GM21381 (cell line): Measurements from ENCODE around the gene CAV3.

Source experiments
- ATAC-seq: cut with Tn5 transposase; IDR thresholded peaks from one replicate; pipeline ENCODE4 v1.9.1; 2021; ENCODE audit warnings: mild to moderate bottlenecking, moderate library complexity; ENCODE audit not compliant: unreplicated experiment

Gene CAV3

DNA sequence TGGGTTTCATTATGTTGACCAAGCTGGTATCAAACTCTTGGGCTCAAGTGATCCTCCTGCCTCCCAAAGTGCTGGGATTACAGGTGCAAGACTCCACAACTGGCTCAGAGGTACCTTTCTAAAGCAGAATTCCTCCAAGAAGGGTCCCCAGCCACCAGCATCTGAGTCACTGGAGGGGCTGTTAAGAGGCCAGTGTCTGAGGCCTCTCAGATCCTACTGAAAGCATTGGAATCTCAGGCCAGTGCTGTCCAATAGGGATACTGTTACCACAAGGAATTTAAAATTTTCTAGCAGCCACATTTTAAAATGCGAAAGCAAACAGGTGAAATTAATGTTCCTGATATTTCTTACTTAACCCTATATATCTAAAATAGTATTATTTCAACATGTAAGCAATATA is 1.3 kb downstream of the CAV3 start:
- no peak for ATAC-seq

DNA sequence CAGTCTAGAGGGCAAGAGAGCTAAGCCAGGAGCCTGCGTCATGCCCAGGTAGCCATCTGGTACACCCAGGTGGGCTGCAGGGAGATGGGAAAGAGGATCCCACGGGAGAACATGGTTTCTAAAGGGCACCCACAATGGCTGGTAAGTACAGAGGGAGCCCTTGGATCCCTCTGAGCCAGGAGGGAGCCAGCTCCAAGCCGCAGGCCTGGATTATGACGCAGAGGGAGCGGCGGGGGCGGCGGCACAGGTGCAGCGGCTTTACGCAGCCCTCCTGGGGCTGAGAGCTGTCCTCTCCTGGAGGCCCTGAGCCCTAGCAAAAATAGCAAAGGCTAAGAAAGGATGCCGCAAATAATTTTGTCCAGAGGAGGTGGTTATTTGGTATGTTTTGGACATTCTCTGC is 2.8 kb downstream of the CAV3 start:
- no peak for ATAC-seq

DNA sequence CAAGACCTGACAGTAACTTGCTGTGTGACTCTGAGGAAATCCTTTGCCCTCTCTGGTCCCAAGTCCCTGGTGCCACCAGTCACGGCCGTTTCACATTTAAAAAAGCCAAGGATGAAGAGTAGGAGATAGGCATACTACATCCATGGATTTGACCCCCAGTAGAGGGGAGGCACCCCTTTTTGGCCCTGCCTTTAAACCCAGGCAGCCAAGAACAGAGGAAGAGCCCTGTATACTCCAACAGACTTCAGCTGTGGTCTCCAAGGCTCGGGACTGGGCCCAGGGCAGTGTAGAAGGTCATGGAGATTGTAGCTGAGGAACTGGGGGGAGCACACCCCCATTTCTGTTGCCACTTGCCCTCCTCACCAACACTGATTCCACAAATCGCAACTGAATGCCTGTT is 3.7 kb downstream of the CAV3 start:
- no peak for ATAC-seq

DNA sequence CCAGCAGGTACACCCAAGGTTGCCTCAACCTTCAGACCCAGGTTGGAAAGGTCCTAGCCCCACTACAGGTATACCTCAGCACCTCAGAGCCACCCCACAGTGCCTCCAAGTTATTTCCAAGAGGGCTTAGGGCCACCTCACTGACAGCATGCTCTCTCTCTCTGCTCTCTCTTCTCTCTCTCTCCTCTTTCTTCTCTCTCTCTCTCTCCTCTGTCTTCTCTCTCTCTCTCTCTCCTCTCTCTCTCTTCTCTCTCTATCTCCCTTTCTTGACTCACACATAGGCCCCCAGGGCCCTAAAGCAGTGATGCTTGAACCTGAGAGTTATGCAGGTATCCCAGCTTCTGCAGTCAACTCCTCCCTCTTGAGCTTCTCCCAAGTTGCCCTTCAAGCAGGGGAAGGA is 4.2 kb downstream of the CAV3 start:
- ATAC-seq = no peak

DNA sequence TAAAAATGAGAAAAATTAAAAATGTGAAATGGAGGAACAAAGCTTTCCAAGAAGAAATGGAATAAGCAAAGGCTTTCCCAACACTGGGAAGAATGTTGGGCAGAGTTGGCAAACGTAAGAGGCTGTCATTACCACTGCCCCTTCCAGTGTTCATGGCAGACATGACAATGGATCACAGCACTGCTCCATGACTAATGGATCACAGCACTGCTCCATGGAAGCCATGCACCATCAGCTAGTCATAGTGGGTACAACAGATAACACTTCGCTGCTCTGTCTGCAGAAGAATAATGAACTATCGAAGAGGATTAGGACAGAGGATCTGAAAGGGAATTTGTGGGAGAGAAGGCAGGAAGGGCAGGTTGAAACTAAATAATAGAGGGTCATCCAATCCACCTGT is 5.0 kb downstream of the CAV3 start:
- ATAC-seq = no peak

DNA sequence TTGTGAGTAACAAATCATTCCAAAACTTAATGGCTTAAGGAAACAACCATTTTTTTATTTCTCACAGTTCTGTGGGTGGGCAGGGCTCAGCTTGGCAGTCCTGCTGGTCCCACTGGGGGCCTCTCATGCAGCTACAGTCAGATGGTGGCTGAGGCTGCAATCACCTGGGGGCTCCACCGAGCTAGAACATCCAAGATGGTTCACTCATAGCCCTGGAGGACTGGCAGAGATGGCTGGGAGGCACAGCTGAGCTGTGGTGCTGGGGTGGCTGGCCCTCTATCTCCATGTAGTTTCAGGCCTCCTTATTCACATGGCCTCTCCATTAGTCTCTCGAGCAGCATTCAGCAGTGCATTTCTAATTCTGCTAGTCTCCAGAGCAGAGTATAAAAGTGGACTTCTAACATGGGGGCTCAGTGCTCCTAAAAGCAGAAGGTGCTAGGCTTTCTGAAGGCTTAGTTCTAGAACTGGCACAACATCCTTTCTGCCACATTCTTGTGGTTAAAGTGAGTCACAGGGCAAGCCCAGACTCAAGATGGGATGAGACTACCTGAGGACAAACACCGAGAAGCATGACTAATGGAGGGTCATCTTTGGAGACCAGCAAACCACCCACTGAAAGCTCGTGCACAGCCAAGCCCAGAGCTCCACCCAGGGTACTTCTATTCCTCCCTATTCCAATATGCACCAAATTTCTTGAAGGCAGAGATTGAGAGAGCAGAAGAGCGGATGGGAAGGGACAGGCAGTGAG is 6.3 kb downstream of the CAV3 start:
- no peak for ATAC-seq

DNA sequence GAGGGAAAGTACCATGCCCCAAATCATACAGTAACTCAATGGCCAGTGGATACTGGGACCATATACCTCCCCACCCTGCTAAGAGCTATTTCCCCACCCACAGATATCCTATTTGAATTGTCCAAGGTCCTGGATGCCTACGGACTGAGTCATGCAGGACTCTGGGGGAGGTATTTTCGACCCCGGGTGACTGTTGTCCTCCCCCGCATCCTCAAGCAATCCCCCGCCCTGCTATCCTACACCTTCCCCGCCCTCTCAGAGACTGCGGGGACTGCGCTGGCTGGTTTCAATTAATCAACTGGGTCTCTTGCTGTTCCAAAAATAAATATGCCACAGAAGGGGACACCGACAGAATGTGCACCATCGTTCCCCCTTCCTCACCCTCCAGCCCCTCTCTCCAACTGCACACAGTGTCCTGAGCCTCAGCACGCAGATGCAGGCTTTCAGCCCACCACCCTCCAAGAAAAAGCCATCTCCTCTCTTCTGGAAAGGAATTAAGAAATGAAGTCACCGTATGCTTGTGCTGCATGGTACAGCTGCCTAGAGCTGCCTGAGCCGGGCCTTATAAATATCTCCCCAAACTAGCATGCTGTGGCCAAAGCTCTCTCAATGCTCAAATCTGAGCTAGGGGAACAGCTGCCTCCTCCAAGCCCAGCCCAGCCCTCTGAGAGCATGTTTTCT is 8.1 kb downstream of the CAV3 start:
- no peak for ATAC-seq

DNA sequence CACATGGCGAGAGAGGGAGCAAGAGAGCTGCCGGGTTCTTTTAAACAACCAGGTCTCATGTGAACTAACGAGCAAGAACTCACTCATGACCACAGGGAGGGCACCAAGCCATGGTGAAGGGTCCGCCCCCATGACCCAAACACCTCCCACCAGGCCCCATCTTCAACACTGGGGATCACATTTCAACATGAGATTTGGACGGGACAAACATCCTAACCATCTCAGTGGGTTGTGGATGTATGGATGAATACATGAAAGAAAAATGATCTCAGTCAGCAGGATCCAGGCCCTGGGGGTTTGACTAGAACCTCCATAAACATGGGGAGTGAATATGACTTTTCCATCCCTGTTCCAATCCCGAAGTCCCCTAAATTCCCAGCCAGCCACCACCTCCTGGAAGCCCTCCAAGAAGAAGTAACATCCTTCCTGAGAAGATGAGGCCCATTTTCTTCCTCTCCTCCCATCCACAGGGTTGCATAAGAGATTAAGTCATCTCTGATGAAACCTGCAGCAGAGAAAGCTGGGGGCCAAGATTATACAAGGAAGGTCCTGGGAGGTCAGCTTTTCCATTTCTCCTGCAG is 9.5 kb downstream of the CAV3 start:
- ATAC-seq = no peak

DNA sequence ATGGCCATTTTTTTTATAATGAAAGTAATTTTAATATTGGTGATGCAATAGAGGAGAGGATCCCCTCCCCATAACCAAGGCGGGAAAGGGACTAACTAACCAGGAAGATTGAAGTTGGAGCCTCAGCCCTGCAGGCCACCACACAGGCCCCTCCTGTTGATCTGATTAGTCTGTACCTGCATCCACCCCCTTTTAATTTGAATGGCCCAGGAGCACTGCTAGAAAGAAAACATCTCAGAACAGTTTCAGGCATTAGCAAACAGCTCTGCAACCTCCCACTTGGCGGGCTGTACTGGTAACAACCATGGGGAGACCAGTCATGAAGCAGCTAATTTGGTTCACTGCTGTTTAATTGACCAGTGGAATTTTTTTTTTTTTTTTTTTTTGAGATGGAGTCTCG is 10.3 kb downstream of the CAV3 start:
- ATAC-seq = no peak

DNA sequence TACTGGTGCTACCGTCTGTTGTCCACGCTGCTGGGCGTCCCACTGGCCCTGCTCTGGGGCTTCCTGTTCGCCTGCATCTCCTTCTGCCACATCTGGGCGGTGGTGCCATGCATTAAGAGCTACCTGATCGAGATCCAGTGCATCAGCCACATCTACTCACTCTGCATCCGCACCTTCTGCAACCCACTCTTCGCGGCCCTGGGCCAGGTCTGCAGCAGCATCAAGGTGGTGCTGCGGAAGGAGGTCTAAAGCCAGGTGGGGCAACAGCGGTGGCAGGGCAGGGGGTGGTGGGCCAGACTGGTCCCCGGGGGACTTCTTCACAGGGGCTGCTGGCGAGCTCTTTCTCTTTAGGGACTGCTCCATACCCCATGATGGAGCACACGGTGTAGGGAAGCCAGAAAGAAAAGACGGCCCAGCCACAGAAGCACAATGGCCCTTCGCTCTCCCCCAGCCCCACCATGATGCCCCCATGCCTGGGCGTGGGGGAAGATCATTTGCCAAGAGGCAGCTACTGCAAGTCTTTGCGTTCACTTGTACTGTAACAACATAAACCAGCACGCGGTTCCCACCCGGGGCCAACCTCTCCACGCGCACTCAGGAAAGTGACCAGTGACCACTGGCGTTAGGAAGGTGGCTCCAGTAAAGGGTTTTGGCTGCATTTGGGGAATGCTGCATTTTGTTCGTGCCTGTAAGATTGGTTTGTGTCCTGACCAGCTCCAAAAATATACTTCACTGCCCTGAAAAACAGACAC is 12.2 kb downstream of the CAV3 start:
- ATAC-seq = no peak

DNA sequence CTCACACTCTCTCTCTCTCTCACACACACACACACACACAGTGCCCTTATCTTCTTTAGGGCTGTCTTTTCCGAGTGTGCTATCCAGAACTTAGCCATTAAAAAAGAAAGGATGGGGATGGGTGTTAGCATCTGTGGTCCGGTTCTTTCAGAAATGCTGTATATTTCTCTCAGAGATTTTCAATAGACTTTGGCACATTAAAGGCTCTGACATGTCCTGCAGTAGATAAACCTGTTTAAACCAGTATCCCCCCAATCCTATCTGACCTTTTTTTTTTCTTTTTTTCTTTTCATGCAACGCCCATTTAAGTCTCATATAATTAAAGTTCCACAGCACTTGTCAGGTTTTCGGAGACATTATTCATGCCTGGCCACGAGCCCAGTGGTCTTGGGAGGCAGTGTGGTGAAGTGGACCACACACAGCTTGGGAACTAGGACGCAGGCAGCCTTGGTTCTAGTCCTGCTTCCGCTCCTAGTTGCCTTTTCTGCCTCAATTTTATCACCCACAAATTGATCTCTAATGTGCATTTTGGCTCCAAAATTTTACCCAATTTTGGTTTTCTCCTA is 13.3 kb downstream of the CAV3 start:
- no peak for ATAC-seq

DNA sequence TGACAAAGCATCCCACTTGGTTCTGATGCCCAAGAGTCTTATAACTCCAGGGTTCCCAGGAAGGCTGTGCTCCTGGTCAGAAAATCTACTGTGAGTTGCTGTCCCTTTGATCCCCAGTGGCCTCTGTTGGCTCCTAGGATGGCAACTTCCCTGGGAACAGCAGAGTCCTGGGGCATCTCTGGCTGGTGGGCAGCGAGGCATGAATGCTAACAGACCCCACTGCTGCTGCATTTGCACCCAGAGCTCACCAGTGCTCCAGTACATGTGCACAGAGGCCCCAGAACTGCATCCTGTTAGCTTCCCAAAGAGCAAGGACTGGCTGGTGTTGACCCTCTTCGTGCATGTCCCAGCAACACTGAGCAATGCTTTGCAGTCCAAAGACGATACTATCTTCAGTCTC is 15.7 kb downstream of the CAV3 start:
- ATAC-seq = no peak

DNA sequence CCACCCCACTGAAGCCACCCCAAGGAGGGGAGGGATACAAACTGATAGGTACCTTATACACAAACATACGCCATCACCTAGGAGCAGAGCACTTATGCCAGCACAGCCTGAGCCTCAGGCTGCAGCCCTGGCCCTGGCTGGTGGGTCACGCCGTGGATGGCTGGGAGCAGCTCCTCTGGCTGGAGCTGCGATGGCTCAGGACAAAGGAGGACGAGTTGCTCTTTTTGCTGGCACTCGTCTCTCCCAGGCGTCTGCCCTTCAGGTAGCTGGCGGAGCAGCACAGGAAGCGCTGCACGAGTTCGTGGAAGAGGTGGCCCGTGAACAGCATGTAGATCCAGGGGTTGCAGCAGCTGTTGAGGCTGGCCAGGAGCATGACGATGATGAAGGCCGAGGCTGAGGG is 19.2 kb downstream of the CAV3 start:
- ATAC-seq = no peak

DNA sequence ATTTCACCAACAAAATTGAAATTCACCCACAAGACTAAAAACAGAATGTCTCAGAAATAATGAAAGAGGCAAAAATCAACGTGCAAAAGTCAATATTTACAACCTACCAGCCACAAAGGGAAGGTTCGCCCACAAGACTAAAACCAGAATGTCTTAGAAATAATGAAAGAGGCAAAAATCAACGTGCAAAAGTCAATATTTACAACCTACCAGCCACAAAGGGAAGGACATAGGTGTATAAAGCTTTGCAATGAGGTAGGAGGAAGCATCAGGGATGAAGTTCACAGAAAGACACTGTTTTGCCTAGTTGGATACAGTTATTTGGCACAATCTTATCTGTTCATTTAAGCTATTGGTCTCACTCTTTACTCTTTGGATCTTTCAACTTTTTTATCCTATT is 21.5 kb downstream of the CAV3 start:
- ATAC-seq = no peak

DNA sequence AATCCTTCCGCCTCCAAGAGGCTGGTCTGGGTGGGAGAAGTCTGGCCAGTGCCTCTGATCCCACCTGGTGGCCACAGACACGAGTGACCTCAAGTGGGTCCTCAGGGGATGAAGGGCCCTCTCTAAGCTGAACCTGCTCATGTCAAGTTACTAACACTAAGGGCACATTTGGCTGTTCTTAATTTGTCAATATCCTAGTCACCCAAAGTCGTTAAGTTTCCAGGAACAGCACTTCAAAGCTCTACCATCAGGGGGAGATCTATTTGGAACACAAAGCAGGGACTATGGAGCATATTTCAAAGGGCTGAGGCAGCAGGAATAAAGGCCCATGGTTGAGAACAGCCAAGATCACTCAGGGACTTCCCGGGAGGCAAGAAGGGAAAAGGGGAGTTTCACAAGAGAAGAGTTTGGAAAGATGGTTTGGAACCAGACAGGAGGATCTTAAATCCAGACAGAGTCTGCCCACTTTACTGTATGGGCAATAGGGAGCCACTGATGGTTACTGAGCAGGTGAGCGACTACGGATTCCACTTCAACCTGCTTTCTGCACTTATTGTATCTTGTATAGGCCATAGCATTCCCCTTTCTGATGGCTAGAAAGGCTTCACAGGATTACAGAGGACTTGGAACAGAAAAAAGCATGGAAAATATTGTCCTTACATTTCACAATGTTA is 22.1 kb downstream of the CAV3 start:
- no peak for ATAC-seq

DNA sequence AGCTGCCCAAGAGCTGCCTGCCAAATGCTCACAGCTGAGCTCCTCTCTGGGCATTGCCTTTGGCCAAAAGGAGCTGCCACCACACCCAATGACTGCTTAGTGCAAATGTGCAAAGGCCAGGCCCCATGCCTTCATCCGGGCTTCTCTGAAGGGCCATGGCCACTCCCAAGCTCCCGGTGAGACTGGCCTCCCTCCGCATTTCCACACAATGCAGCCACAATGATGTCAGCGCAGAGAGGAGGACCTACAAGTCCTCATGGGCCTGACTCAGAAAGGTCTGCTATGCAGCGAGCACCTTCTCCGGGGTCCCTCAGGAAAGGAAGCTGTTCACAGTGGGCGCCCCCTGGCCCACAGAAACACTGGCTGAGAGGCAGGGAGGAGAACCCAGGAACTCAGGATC is 23.1 kb downstream of the CAV3 start:
- ATAC-seq = no peak

DNA sequence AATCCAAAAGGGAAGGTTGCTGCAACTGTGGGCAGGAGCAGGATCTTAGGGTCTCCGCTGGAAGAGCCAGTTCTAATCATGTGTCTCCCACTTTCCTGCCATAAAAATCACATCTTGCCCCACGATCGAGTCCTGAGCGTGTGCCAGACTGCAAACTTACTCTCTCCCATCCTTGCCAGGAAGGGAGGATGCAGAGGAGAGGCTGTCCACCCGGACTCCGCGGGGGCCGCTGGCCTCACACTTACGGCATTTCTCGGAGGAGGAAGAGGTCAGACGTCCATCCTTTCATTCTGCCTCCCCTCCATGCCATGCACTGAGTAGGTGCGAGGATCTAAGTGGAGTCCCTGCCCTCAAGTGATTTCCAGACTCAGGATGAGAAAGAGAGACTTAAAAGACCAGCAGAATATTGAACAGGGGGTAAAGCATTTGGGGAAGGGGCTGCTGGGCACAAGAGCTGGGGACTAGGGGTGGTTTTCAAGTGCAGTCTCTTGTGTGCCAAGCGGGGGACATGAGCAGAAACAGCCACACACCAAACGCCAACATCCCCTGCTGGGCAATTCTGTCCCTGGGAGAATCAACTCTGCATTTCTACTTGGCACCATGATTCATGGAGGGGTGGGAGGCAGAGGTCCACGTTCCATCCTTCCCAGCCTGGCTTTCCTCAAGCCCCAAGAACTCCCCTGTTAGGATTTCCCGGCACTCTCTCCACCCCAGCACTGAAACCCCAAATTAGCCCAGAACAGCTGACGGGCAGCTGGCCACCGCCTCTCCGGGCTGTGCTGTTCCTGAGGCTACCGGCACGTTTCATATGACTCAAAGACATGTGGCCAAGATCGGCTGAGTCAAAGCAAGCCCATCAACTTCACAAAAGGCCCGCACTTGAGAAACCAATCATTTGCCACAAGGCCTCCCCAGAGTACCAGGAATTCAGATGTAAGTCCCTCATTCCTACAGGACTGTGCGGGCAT is 24.2 kb downstream of the CAV3 start:
- ATAC-seq = no peak

DNA sequence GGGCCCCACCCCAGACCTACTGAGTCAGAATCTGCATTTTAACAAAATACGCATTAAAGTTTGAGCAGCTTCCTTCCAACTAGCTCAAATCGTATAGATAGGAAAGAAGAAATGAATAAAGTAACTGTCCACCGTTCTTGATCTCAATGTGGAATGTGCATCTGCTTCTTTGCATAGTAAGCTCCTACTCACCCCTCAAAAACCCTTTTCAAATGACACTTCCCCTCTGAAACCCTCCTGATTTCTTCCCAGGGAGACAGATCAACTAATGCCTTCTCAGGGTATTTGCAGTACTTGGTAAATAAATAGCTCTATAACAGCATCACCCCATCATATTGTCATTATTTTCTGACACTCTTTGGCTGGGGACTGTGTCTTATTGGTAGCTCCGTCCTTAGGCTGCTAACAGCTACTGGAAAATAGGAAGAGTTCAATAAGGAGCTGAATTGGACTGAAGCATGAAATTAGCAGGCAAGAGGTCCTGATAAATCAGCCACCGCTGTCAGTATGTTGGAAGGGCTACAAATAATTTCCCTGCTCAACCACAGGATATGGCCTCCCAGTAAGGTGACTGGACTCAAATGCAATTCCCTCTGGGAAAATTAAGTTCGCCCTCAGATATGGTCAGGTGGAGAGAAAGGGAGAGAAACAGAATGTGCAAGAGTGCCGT is 25.6 kb downstream of the CAV3 start:
- no peak for ATAC-seq

DNA sequence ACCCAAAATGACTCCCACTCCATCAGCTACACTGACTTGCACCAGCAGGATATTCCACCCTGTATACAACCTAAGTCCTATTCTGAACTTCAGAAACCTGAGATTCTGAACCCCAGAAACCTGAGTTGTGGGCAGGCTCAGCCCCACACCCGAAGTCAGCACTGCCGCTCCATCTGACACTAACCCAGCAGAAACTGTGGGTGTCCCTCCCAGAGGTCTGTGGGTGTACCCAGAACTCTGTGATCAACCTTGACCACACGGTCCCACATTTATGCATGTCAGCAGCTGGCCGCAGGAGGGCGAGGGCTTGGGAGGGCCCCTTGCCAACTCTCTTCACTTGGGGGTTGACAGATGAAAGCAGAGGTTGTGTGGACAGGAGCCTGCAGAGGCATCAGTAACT is 26.5 kb downstream of the CAV3 start:
- no peak for ATAC-seq
